NCI-H345 treated with DMSO at 0.1 percent for 48 hours (cell line): Measurements from ENCODE around the gene STARD10.

Experiments
- DNase-seq: peaks from one replicate; lab custom pipeline; 2025; ENCODE audit not compliant: unreplicated experiment; lab: John Stamatoyannopoulos, UW

Gene STARD10

GRCh38 chr11:72750086-72750485 is 43.8 kb downstream of the STARD10 start:
- DNase-seq: no peak

GRCh38 chr11:72747289-72747855 is 46.5 kb downstream of the STARD10 start:
- DNase-seq: no peak

- no peak for DNase-seq
Measured at GRCh38 chr11:72746821-72747220, 47.0 kb downstream of the STARD10 start.

GRCh38 chr11:72745925-72746550 is 47.8 kb downstream of the STARD10 start:
- no peak for DNase-seq

- no peak for DNase-seq
Measured at GRCh38 chr11:72745511-72745910, 48.3 kb downstream of the STARD10 start.

- DNase-seq: no peak
Measured at GRCh38 chr11:72744474-72744873, 49.4 kb downstream of the STARD10 start.

GRCh38 chr11:72743321-72744221 is 50.3 kb downstream of the STARD10 start:
- no peak for DNase-seq

GRCh38 chr11:72742513-72743320 is 51.1 kb downstream of the STARD10 start:
- DNase-seq: no peak

GRCh38 chr11:72741849-72742512 is 51.9 kb downstream of the STARD10 start:
- no peak for DNase-seq

- DNase-seq: no peak
Measured at GRCh38 chr11:72741429-72741833, 52.4 kb downstream of the STARD10 start.

- no peak for DNase-seq
Measured at GRCh38 chr11:72740562-72741428, 53.1 kb downstream of the STARD10 start.

- DNase-seq: no peak
Measured at GRCh38 chr11:72740060-72740424, 53.8 kb downstream of the STARD10 start.

GRCh38 chr11:72739240-72740059 is 54.4 kb downstream of the STARD10 start:
- DNase-seq: no peak

GRCh38 chr11:72738199-72739141 is 55.4 kb downstream of the STARD10 start:
- no peak for DNase-seq

GRCh38 chr11:72737336-72737735 is 56.5 kb downstream of the STARD10 start:
- no peak for DNase-seq

- DNase-seq: no peak
Measured at GRCh38 chr11:72736452-72737069, 57.3 kb downstream of the STARD10 start.

- DNase-seq: no peak
Measured at GRCh38 chr11:72735495-72736027, 58.3 kb downstream of the STARD10 start.
